ENCODE measurements around the gene RFC5.
"Not testable (repeated sequence)": the region's sequence is repeated elsewhere in the genome, so short reads cannot be mapped to it uniquely, and the experiment has no call there.

The RFC5 gene

GRCh38 chr12:118053071-118053985, 36.8 kb downstream of the RFC5 start:
- no peak for DNase-seq

DNA sequence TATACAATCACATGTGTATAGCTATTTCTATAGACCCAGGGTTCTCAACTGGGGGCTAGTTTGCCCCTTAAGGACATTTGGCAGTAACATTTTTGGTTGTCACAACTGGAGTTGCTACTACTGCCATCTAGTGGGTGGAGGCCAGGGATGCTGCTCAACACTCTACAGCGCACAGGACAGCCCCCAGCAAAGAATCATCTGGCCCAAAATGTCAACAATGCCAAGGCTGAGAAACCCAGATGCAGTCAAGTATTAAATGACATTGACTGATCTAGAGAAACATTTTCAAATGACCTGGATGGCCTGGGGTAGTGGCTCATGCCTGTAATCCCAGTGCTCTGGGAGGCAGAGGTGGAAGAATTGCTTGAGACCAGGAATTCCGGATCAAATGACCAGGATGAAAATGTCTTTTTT, 38.6 kb downstream of the RFC5 start:
- DNase-seq: peak; percentile 52

- peak; percentile 18 for DNase-seq
Observed at GRCh38 chr12:118055865-118056773, 39.6 kb downstream of the RFC5 start.

DNA sequence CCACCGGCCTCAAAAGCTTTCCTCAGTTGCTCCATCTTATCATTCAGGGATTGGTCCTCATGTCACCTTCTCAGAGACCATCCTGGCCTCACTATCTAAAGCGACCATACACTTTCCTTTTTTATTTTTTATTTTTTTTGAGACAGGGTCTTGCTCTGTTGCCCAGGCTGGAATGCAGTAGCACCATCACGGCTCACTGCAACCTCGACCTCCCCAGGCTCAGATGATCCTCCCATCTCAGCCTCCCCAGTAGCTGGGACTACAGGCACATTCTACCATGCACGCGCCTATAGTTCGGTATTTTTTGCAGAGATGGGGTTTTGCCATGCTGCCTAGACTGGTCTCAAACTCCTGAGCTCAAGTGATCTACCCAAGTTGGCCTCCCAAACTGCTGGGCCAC, 41.7 kb downstream of the RFC5 start:
- no peak for DNase-seq

DNA sequence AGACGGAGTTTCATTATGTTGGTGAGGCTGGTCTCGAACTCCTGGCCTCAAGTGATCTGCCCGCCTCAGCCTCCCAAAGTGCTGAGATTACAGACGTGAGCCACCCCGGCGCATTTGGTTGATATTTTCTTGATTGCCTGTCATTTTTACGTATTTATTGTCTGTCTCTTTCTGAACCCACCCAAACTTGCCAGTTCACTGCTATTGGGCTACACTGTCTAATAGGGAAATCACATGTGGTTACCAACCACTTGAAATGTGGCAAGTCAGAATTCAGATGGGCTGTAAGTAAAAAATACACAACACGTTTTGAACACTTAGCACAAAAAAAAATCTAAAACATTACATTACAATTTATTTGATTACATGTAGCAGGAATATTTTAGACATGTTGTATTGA, 42.4 kb downstream of the RFC5 start:
- DNase-seq: no peak

DNA sequence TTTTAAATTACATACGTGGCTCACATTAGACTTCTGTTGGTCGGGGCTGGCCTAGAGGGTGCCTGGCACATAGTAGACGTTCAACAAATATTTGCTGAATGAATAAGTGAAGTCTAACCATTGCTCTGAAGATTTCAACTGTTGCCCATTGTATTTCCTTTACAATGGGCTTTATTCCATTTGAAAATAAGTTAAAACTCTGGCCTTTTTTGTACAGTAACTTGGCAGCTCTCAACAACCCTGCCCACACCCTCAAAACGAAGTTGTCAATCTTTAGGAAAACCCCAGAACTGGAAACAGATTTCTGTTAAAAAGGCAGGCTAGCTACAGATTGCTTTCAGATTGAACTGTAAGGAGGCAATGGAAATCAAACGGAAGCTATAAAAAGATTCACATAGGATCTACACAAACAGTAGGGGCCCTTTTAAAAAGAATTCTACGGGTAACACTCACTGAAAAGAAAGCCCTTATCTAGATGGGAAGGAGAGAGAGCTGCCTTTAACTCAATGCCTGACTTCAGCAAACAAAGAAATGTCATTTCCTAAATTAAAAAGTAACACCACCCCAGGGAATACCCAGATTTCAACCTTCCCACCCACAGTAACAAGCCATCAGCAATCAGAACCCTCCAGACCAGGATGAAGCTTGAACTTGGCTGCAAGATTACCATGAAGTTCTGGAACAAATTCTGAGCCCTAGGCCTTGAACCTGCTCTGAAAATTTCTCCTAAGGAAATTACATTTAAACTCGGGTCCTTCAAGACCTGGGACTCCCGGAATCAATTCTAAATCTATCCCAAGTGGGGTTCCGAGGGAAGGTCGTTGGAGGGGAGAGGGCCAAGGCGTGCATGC, 43.1 kb downstream of the RFC5 start:
- no peak for DNase-seq

- DNase-seq: no peak
Observed at GRCh38 chr12:118060301-118061010, 44.0 kb downstream of the RFC5 start.

DNA sequence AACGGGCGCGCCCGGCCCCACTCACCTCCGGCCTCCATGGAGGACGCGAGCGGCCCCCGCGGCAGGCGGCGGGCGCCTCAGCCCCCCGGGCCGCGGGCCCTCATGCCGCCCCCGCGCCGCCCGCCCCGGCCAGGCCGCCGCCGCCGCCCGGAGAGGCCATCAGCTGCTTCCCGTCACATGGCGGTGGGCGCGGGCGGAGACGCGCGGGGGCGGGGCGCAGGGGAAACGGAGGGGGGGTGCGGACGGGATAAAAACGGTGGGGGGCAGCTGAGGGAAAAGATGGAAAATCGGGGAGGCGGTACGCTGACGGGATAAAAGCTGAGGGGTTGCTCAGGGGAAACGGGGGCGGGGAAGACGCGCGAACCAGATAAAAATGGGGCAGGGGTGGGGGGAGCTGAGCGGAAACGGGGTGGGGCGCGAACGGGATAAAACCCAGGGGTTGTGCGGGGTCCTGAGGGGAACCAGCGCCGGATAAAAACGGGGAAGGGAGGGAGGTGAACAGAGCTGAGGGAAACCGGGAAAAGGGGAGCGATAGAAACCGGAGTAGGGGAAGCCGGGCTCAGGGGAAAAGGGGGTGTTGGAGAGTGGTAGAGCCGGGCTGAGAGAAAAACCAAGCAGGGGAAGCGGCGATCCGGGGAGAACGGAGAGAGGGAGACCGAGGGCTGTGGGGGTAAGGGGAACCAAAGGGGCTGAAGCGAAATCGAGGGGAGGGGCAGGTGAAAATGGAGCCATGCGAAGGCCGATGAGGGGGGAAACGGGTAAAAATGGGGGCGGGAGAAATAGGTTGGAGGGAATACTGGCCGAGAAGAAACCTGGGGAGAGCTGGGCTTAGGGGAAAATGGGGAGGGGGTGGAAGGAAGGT, 44.7 kb downstream of the RFC5 start, which contains the start of gene WSB2:
WSB2 (minus strand) TSS at position 169 of the 862 bp plus-strand sequence; CDS start at position 38, 131 bp downstream.
- DNase-seq: peak; percentile 66

- DNase-seq: no peak
Observed at GRCh38 chr12:118061873-118062843, 45.7 kb downstream of the RFC5 start.

DNA sequence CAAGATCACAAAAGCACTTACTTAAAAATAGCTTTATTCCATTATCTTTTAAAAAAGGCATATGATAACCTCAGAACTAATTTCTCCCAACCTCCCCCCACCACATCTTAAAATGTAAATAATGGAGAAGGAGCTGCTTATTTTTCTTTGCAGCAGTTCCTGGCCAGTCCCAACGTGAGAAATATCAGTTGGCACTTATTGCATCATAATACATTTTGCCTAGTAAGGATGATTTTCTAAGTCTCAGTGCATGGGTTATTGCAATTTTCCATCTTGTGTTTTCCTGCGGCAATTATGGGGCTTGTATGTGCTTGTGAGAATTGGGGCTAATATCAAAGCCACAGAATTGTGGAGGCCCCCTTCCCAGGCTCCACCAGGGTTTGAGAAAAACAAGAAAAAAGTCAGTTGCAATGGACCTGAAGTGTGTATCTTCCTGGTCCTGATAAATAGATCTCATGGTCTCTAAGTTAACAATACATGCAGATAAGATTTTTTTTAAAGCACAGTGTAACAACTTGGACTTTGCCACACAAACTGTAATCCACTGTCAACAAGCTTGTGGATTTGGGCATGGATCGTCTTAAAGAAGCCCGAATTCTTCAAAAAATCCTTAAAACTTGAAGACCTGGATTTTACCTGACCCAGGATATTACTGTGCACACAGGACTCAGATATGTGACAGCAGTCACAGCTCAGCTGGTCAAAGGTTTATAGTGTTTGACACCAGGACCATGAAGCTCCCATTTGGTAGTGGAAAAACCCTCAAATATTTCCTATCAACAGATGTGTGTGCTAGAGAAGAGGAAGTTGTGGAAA, 47.3 kb downstream of the RFC5 start:
- no peak for DNase-seq

GRCh38 chr12:118064608-118065007, 48.1 kb downstream of the RFC5 start:
- no peak for DNase-seq

DNA sequence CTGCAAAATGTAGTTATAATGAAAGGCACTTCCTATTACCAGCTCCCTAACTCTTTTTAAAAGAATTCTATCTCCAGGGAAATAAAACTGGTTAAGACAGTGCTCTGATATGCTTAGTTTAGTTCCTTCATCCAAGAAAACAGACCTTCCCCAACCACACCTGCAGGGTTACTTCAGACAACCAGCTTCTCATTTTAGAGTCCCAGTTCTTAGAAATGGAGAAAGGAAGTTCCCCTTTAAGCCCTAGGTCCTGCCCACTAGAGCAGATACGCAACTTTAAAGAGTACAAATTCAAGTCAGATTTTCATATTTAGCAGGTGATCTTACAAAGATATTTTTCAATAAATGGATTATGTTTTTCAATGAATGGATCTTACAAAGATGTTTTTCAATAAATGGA, 48.9 kb downstream of the RFC5 start:
- no peak for DNase-seq

- no peak for DNase-seq
Observed at GRCh38 chr12:118068445-118068844, 51.9 kb downstream of the RFC5 start.

- DNase-seq: no peak
Observed at GRCh38 chr12:118070650-118071049, 54.1 kb downstream of the RFC5 start.

DNA sequence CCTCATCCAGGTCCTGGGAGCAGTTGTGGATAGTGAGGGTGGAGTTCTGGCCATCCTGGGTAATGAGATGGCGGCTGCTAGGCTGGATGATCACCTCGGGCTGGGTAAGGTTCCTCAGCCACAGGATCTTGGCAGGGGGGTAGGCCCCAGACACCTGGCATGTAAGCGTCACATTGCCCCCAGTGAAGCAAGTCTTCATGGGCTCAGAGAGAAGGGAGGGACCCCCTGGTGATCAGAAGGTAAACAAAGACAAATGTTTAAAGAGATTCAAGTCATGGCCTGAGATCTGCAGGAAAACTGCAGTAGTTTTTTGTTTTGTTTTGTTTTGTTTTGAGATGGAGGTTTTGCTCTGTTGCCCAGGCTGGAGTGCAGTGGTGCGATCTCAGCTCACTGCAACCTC, 57.3 kb downstream of the RFC5 start:
- DNase-seq: no peak

- not testable (repeated sequence) for DNase-seq
Observed at GRCh38 chr12:118081521-118081920, 65.0 kb downstream of the RFC5 start.
